ENCODE results near the gene TUBGCP3.

Gene TUBGCP3

DNA sequence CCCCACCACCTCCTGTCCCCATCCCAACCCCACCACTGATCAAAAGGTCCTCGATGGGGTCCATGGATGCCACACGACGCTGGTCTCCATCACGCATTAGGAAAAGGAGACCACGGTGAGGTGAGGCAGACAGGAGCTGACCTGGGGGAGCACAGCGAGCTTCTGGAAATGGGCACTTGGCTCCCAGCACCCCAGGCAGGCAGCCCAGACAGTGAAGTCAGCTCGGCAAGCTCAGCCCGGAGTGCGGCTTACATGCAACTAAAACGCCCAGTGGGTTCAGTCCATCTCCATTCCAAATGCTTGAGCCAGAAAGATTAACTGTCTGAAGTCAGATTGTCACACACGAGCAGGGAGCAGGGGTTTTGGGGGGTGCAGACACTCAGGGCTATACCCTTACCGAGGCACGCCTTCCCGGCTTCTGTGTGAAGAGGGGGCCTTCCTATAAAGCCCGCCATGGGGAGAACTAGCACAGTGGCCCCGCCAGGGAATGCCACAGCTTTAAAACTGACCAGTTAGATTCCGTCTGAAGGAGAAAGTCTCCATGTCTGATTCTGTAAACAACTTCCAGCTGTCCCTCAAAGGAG, 132.4 kb downstream of the TUBGCP3 start:
- Histone ChIP-seq H3F3A (ENCODE audit: control insufficient read depth, insufficient read depth) (no peaks in the 10 kb centered on the region), H3K4me2 (ENCODE audit: low read length) (no peak overlapping the region), H3K36me3 (ENCODE audit: control insufficient read depth, low read length) (no peaks in the 10 kb centered on the region), H3K27ac (ENCODE audit: low read depth, low read length) (no peak overlapping the region), H3K9me2 (replicated peaks; ENCODE audit: control insufficient read depth, low read length) (no peaks in the 10 kb centered on the region), H3K79me2 (ENCODE audit: control insufficient read depth, low read length) (no peaks in the 10 kb centered on the region), H3K9me3 (ENCODE audit: control insufficient read depth, insufficient read depth, low read length) (no peaks in the 10 kb centered on the region), H3K4me1 (ENCODE audit: control insufficient read depth, low read length) (no peaks in the 10 kb centered on the region), H3K4me3 (ENCODE audit: low read length) (no peak overlapping the region), H4K20me1 (ENCODE audit: control insufficient read depth, insufficient read depth, low read depth, low read length) (no peaks in the 10 kb centered on the region), H3K27me3 (ENCODE audit: control insufficient read depth, low read length) (no peaks in the 10 kb centered on the region)
- TF ChIP-seq EZH2phosphoT487 (IDR thresholded peaks at IDR 0.05; ENCODE audit: borderline replicate concordance, low read length), result no peak
- TF ChIP-seq, protein P1, sequence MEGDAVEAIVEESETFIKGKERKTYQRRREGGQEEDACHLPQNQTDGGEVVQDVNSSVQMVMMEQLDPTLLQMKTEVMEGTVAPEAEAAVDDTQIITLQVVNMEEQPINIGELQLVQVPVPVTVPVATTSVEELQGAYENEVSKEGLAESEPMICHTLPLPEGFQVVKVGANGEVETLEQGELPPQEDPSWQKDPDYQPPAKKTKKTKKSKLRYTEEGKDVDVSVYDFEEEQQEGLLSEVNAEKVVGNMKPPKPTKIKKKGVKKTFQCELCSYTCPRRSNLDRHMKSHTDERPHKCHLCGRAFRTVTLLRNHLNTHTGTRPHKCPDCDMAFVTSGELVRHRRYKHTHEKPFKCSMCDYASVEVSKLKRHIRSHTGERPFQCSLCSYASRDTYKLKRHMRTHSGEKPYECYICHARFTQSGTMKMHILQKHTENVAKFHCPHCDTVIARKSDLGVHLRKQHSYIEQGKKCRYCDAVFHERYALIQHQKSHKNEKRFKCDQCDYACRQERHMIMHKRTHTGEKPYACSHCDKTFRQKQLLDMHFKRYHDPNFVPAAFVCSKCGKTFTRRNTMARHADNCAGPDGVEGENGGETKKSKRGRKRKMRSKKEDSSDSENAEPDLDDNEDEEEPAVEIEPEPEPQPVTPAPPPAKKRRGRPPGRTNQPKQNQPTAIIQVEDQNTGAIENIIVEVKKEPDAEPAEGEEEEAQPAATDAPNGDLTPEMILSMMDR (IDR thresholded peaks at IDR 0.05; ENCODE audit: low read depth, low read length, poor library complexity, severe bottlenecking), result no peak

DNA sequence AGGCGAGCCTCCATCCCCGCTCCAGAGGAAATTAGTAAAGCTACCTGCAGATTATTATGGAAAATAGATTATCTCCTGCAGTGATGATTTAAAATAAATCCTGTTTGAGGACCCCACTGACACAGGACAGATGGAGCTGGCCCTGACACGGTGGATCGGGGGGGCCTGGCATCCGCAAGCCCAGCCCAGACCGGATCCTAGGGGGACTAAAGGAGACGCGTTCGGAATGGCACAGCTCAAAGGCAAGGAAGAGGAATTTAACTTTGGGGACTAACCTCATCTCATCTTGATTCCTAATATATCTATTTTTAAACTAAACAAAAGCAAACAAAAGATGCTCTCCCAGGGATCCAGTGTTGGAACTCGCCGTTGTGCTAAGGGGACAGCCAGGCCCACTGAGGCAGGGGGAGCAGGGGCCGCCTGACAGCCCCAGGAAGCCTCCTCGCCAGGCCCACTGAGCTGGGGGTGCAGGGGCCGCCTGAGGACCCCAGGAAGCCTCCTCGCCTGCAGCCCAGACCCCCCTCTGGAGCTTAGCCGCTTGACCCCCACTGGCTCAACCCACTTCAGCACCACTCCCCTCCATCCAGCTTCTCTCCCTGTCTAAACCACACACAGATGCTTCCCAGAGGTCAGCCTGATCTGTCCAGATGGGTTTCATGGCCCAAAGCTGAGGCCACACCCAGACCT, 133.2 kb downstream of the TUBGCP3 start:
- H3K9me2 ChIP-seq (replicated peaks; ENCODE audit: control insufficient read depth, low read length), result no peaks in the 10 kb centered on the region
- no peaks in the 10 kb centered on the region for H3K79me2 ChIP-seq (ENCODE audit: control insufficient read depth, low read length)
- no peaks in the 10 kb centered on the region for H3K27me3 ChIP-seq (ENCODE audit: control insufficient read depth, low read length)
- TF ChIP-seq, protein P1 (IDR thresholded peaks at IDR 0.05; ENCODE audit: low read depth, low read length, poor library complexity, severe bottlenecking), result no peak
- no peak for TF ChIP-seq EZH2phosphoT487 (IDR thresholded peaks at IDR 0.05; ENCODE audit: borderline replicate concordance, low read length)
- no peaks in the 10 kb centered on the region for H3K9me3 ChIP-seq (ENCODE audit: control insufficient read depth, insufficient read depth, low read length)
- no peaks in the 10 kb centered on the region for H3K4me1 ChIP-seq (ENCODE audit: control insufficient read depth, low read length)
- no peaks in the 10 kb centered on the region for H4K20me1 ChIP-seq (ENCODE audit: control insufficient read depth, insufficient read depth, low read depth, low read length)
- H3K36me3 ChIP-seq (ENCODE audit: control insufficient read depth, low read length), result no peaks in the 10 kb centered on the region
- H3K27ac ChIP-seq (ENCODE audit: low read depth, low read length), result no peak overlapping the region
- H3K4me3 ChIP-seq (ENCODE audit: low read length), result no peak overlapping the region
- H3K4me2 ChIP-seq (ENCODE audit: low read length), result no peak overlapping the region
- H3F3A ChIP-seq (ENCODE audit: control insufficient read depth, insufficient read depth), result no peaks in the 10 kb centered on the region

DNA sequence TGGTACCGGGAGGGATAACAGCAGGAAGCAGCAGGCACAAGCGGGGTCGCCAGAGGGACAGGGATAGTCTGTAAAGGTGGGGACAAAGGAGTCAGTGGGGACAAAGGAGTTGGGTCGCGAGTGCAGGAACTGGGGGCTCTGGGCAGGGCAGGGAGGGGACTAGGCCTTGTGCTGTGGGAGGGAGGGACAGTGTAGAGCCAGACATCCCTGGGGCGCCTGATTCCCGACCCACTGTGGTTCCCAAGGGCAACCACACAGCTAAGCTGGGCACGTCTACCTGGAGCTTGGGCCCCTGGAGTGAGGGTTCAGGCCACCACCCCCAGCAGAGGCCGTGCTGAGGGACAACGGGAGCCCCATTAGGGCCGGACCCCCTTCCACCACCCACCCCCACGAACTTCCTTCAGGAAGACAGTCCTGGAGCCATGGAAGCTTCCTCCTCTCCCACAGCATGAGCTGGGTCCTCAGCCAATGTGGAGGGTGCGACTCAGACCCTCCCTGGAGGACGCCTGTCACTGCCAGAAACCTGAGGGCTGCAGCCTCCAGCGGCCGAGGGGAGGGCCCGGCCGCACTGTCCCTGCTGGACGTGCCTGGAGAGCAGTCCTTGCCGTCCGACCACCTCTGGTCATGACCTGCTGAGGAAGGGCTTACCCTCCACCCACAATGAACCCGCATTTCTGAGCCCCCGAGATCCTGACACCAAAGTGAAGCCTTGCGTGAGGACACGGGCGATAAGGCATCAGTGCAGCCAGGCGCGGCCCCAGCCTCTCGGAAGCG, 133.9 kb downstream of the TUBGCP3 start:
- Histone ChIP-seq H3K36me3 (ENCODE audit: control insufficient read depth, low read length) (no peaks in the 10 kb centered on the region), H4K20me1 (ENCODE audit: control insufficient read depth, insufficient read depth, low read depth, low read length) (no peaks in the 10 kb centered on the region), H3K27ac (ENCODE audit: low read depth, low read length) (no peak overlapping the region), H3K4me1 (ENCODE audit: control insufficient read depth, low read length) (no peaks in the 10 kb centered on the region), H3K79me2 (ENCODE audit: control insufficient read depth, low read length) (no peaks in the 10 kb centered on the region), H3K27me3 (ENCODE audit: control insufficient read depth, low read length) (no peaks in the 10 kb centered on the region), H3F3A (ENCODE audit: control insufficient read depth, insufficient read depth) (no peaks in the 10 kb centered on the region), H3K9me3 (ENCODE audit: control insufficient read depth, insufficient read depth, low read length) (no peaks in the 10 kb centered on the region), H3K9me2 (replicated peaks; ENCODE audit: control insufficient read depth, low read length) (no peaks in the 10 kb centered on the region), H3K4me2 (ENCODE audit: low read length) (no peak overlapping the region), H3K4me3 (ENCODE audit: low read length) (no peak overlapping the region)
- TF ChIP-seq, protein P1 (IDR thresholded peaks at IDR 0.05; ENCODE audit: low read depth, low read length, poor library complexity, severe bottlenecking), result no peak
- TF ChIP-seq EZH2phosphoT487 (IDR thresholded peaks at IDR 0.05; ENCODE audit: borderline replicate concordance, low read length), result no peak

Data from DOHH2 (cell line).